SK-N-SH (cell line): ENCODE results near the gene ACSL6. TPM values are rescaled to one million over a fixed set of nuclear protein-coding genes. Genes with fewer than 3 reads are reported as not detected.

Experiments
- CTCF ChIA-PET: fragments of 300-600, 350-600 bp; formaldehyde crosslinking; extraction: SDS; loops from one replicate; lab custom pipeline; 2021; lab: Yijun Ruan, JAX
- POLR2A ChIA-PET: fragments of 350-600 bp; sonication (Branson Sonifier 250); formaldehyde crosslinking; extraction: SDS; loops from one replicate; lab custom pipeline; 2020; ENCODE audit warnings: antibody characterized with exemption, inconsistent platforms; lab: Yijun Ruan, JAX
- DNase-seq: peaks from one replicate; pipeline ENCODE4 v3.0.0; 2012
- H2AFZ ChIP-seq: fragments of 200-600 bp; sonication (generic); 2 replicates; pipeline ENCODE4 v1.8.1; 2016; ENCODE audit warnings: antibody characterized with exemption, mild to moderate bottlenecking, low read depth
- H3F3A ChIP-seq: fragments of 200-600 bp; sonication (generic); replicated peaks from 2 replicates; pipeline ENCODE3; 2016; ENCODE audit warnings: antibody characterized with exemption, mild to moderate bottlenecking; ENCODE audit not compliant: insufficient read depth
- H3K27ac ChIP-seq, 2 experiments: fragments of 200-500 bp in 1 of 2; fragments of 200-600 bp in 1 of 2; sonication (Bioruptor generic) in 1 of 2; sonication (generic), shearing (Covaris generic) in 1 of 2; 2 replicates each; pipeline versions ENCODE4 v1.5.1 to v1.6.1; 2014 to 2016; ENCODE audit warnings: low read depth in 2 of 2, inconsistent platforms in 1 of 2, low read length in 1 of 2, mild to moderate bottlenecking in 1 of 2, mixed read lengths in 1 of 2
- H3K27me3 ChIP-seq: fragments of 200-600 bp; sonication (generic), shearing (Covaris generic); 2 replicates; pipeline ENCODE4 v1.6.1; 2016; ENCODE audit warnings: mixed run types; ENCODE audit not compliant: insufficient read depth
- H3K36me3 ChIP-seq, 2 experiments: fragments of 200-500 bp in 1 of 2; fragments of 200-600 bp in 1 of 2; sonication (Bioruptor generic) in 1 of 2; sonication (generic) in 1 of 2; replicated peaks in 1 of 2; 2 replicates each; pipeline versions ENCODE3 to v1.5.1; 2014 to 2016; ENCODE audit warnings: low read length in 1 of 2, mild to moderate bottlenecking in 1 of 2; ENCODE audit not compliant: insufficient read depth in 2 of 2, control insufficient read depth in 1 of 2
- H3K4me1 ChIP-seq, 2 experiments: fragments of 200-500 bp in 1 of 2; fragments of 200-600 bp in 1 of 2; sonication (Bioruptor generic) in 1 of 2; sonication (generic), shearing (Covaris generic) in 1 of 2; 2 replicates each; pipeline versions ENCODE4 v1.5.1 to v1.6.1; 2014 to 2016; ENCODE audit warnings: low read depth in 1 of 2, low read length in 1 of 2, mixed run types in 1 of 2; ENCODE audit not compliant: insufficient read depth in 2 of 2, control insufficient read depth in 1 of 2
- H3K4me2 ChIP-seq: fragments of 200-600 bp; sonication (generic), shearing (Covaris generic); 2 replicates; pipeline ENCODE4 v1.6.1; 2017; ENCODE audit warnings: mixed run types
- H3K4me3 ChIP-seq, 2 experiments: fragments of 200-500 bp in 1 of 2; fragments of 200-600 bp in 1 of 2; sonication (Bioruptor generic) in 1 of 2; sonication (generic), shearing (Covaris generic) in 1 of 2; 2 replicates each; pipeline versions ENCODE4 v1.5.1 to v1.8.1; 2014 to 2016; ENCODE audit warnings: low read depth in 2 of 2, inconsistent platforms in 1 of 2, low read length in 1 of 2, mild to moderate bottlenecking in 1 of 2, mixed read lengths in 1 of 2, moderate library complexity in 1 of 2
- H3K79me2 ChIP-seq: fragments of 200-600 bp; sonication (generic); 2 replicates; pipeline ENCODE4 v1.8.1; 2017; ENCODE audit warnings: mild to moderate bottlenecking; ENCODE audit not compliant: insufficient read depth
- H3K9ac ChIP-seq: fragments of 200-600 bp; sonication (generic); 2 replicates; pipeline ENCODE4 v1.6.1; 2017; ENCODE audit warnings: mixed run types
- H3K9me2 ChIP-seq: fragments of 200-600 bp; sonication (generic); 2 replicates; pipeline ENCODE4 v1.6.1; 2017; ENCODE audit warnings: mixed run types
- H3K9me3 ChIP-seq: fragments of 200-600 bp; sonication (generic); 2 replicates; pipeline ENCODE4 v1.6.1; 2017; ENCODE audit warnings: mixed run types, mild to moderate bottlenecking, moderate library complexity
- H4K20me1 ChIP-seq: fragments of 200-600 bp; sonication (generic); 2 replicates; pipeline ENCODE4 v1.6.1; 2017; ENCODE audit warnings: mild to moderate bottlenecking, mixed run types; ENCODE audit not compliant: insufficient read depth
- FOSL2 ChIP-seq: IDR thresholded peaks from 2 replicates; pipeline ENCODE4 v1.4.0; 2012; ENCODE audit warnings: low read depth, mild to moderate bottlenecking, moderate library complexity, borderline replicate concordance
- GATA2 ChIP-seq: sonication (generic); formaldehyde crosslinking; IDR thresholded peaks from 2 replicates; pipeline ENCODE4 v1.5.0; 2020; ENCODE audit warnings: mild to moderate bottlenecking, missing genetic modification reagents
- JUND ChIP-seq: IDR thresholded peaks from 2 replicates; pipeline ENCODE4 v1.4.0; 2012
- POLR2AphosphoS5 ChIP-seq: IDR thresholded peaks from 2 replicates; pipeline ENCODE4 v1.6.1; 2012; ENCODE audit warnings: low read depth, low read length
- SMC3 ChIP-seq: IDR thresholded peaks from 2 replicates; pipeline ENCODE4 v1.6.1; 2012; ENCODE audit warnings: low read depth, low read length, improper control_type of control experiment
- WGBS: methylation state at CpG from one replicate; pipeline ENCODE4 v1.1.6; 2017; ENCODE audit warnings: low lambda C conversion rate; 5-methylcytosine and 5-hydroxymethylcytosine counted together
- polyA plus RNA-seq, 3 experiments: library from polyadenylated mRNA; depleted of rRNA; stranded (reverse); fragments of >200 nt; gene quantifications; 2 replicates each; pipeline ENCODE4 v1.2.3, GENCODE V29; 2012
- TF ChIP-seq, protein P1 (sequence below): fragments of 150-350 bp; IDR thresholded peaks from 2 replicates; pipeline ENCODE4 v1.6.1; 2016; ENCODE audit warnings: mild to moderate bottlenecking, low read depth, low read length
- TF ChIP-seq, protein P2 (sequence below): fragments of 200-600 bp; sonication (generic); IDR thresholded peaks from 2 replicates; pipeline ENCODE4 v1.6.1; 2017; ENCODE audit warnings: antibody characterized with exemption, mild to moderate bottlenecking, moderate library complexity
- TF ChIP-seq, protein P3 (sequence below): IDR thresholded peaks from 2 replicates; pipeline ENCODE4 v1.4.0; 2012; ENCODE audit warnings: low read depth, borderline replicate concordance
- TF ChIP-seq, protein P4 (sequence below): IDR thresholded peaks from 2 replicates; pipeline ENCODE4 v1.6.1; 2012; ENCODE audit warnings: mild to moderate bottlenecking, low read depth, low read length, moderate library complexity
- TF ChIP-seq, protein P5 (sequence below): IDR thresholded peaks from 2 replicates; pipeline ENCODE4 v1.4.0; 2012; ENCODE audit warnings: low read depth, borderline replicate concordance

Gene ACSL6
- polyA plus RNA-seq, 1 of the 3 experiments (the other 2 are of a cell fraction): 0.46 TPM

DNA sequence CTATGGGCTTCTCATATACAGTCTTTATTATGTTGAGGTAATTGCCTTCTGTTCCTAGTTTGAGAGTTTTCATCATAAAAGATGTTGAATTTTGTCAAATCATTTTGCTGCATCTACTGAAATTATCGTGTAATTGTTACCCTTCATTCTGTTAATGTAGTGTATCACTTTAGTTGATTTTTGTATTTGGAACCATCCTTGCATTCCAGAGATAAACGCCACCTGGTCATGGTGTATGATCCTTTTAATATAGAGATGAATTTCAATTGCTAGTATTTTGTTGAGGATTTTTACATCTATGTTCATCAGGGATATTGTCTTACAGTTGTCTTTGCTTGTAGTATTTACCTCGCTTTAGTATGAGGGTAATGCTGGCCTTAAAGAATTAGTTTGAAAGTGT is 85.3 kb downstream of the ACSL6 start:
- no peak for DNase-seq
- no peaks in the 10 kb centered on the region for H4K20me1 ChIP-seq
- TF ChIP-seq JUND (no peak), SMC3 (no peak), FOSL2 (no peak)
- TF ChIP-seq, protein P1, sequence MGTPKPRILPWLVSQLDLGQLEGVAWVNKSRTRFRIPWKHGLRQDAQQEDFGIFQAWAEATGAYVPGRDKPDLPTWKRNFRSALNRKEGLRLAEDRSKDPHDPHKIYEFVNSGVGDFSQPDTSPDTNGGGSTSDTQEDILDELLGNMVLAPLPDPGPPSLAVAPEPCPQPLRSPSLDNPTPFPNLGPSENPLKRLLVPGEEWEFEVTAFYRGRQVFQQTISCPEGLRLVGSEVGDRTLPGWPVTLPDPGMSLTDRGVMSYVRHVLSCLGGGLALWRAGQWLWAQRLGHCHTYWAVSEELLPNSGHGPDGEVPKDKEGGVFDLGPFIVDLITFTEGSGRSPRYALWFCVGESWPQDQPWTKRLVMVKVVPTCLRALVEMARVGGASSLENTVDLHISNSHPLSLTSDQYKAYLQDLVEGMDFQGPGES: no peak
- TF ChIP-seq, protein P2, sequence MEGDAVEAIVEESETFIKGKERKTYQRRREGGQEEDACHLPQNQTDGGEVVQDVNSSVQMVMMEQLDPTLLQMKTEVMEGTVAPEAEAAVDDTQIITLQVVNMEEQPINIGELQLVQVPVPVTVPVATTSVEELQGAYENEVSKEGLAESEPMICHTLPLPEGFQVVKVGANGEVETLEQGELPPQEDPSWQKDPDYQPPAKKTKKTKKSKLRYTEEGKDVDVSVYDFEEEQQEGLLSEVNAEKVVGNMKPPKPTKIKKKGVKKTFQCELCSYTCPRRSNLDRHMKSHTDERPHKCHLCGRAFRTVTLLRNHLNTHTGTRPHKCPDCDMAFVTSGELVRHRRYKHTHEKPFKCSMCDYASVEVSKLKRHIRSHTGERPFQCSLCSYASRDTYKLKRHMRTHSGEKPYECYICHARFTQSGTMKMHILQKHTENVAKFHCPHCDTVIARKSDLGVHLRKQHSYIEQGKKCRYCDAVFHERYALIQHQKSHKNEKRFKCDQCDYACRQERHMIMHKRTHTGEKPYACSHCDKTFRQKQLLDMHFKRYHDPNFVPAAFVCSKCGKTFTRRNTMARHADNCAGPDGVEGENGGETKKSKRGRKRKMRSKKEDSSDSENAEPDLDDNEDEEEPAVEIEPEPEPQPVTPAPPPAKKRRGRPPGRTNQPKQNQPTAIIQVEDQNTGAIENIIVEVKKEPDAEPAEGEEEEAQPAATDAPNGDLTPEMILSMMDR: no peak
- TF ChIP-seq, all 33 proteins: peak for 0
- no peak overlapping the region for H3K4me3 ChIP-seq
- no peaks in the 10 kb centered on the region for H3K4me1 ChIP-seq
- CTCF ChIA-PET: interaction anchor here (0.7 to 1.3 kb wide), 2 partner anchors 13 to 180 kb away, joined by 3 read pairs; no protein-coding TSS in a partner anchor
- H3K27me3 ChIP-seq: no peaks in the 10 kb centered on the region
- no peak overlapping the region for H2AFZ ChIP-seq
- POLR2A ChIA-PET: no interaction called here
- no peaks in the 10 kb centered on the region for H3K79me2 ChIP-seq
- H3K36me3 ChIP-seq: no peaks in the 10 kb centered on the region
- H3K9me3 ChIP-seq: no peaks in the 10 kb centered on the region; the same call in 1 of the 2 replicates
- no peak overlapping the region for H3K27ac ChIP-seq
- WGBS: 5% methylated on average over 3 of the region's 3 CpGs
- no peak overlapping the region for H3K4me2 ChIP-seq
- H3K9ac ChIP-seq: no peak overlapping the region
- H3K9me2 ChIP-seq: no peaks in the 10 kb centered on the region
- no peaks in the 10 kb centered on the region for H3F3A ChIP-seq

DNA sequence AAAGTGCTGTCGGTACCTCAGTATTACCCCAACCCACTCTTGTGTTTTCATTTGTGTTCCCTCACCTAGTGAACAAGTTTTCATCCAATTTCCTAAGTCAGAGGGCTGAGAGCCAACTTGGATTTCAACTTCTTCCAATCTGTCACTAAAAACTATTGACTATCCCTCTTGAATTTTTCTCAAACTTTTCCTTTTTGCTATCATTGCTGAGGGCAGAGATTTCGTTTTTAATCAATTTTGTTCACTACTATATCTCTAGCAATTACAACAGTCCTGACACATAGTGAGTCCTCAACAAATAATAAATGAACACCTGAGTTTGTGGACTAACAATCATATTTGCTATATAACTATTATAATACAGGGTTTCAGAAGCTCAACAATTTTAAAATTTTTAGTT is 95.0 kb downstream of the ACSL6 start:
- no peak for TF ChIP-seq GATA2 (CRISPR knock-in tag)
- H3K27me3 ChIP-seq: no peaks in the 10 kb centered on the region
- H3K36me3 ChIP-seq: no peaks in the 10 kb centered on the region
- H3K9me2 ChIP-seq: no peaks in the 10 kb centered on the region
- H2AFZ ChIP-seq: no peak overlapping the region
- no peaks in the 10 kb centered on the region for H3K4me1 ChIP-seq
- CTCF ChIA-PET: no interaction called here
- H3K27ac ChIP-seq: no peak overlapping the region
- POLR2A ChIA-PET: no interaction called here
- DNase-seq: no peak
- 3% methylated on average over 2 of the region's 2 CpGs for WGBS
- no peak overlapping the region for H3K4me3 ChIP-seq
- no peak overlapping the region for H3K9ac ChIP-seq
- H3K79me2 ChIP-seq: no peaks in the 10 kb centered on the region
- H3K4me2 ChIP-seq: no peak overlapping the region
- H4K20me1 ChIP-seq: no peaks in the 10 kb centered on the region
- no peaks in the 10 kb centered on the region for H3F3A ChIP-seq
- no peaks in the 10 kb centered on the region for H3K9me3 ChIP-seq

DNA sequence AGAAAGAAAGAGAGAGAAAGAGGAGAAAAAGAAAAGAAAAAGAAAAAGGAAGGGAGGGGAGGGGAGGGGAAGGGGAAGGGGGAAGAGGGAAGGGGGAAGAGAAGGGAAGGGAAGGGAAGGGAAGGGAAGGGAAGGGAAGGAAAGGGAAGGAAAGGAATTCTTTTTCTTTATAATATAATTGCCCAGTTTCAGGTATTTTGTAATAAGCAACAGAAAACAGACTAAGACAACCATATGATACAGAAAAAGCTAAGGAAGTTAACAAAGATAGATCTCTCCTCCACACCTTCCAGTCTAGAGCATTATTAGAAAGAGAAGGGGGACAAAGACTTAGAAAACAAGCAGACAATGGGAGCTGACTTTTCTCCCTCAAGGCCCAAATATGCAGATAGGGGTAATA is 97.0 kb downstream of the ACSL6 start:
- no peaks in the 10 kb centered on the region for H3K9me3 ChIP-seq
- H3K27me3 ChIP-seq: no peaks in the 10 kb centered on the region
- H3K79me2 ChIP-seq: no peaks in the 10 kb centered on the region
- no peaks in the 10 kb centered on the region for H4K20me1 ChIP-seq
- CTCF ChIA-PET: interaction anchor here (1.6 kb wide), 1 partner anchor 18 kb away, joined by 4 read pairs; no protein-coding TSS in a partner anchor
- POLR2A ChIA-PET: no interaction called here
- no peak overlapping the region for H2AFZ ChIP-seq
- H3K4me3 ChIP-seq: no peak overlapping the region
- no peaks in the 10 kb centered on the region for H3K36me3 ChIP-seq
- DNase-seq: no peak
- H3K4me1 ChIP-seq: no peaks in the 10 kb centered on the region
- H3K9ac ChIP-seq: no peak overlapping the region
- no peak overlapping the region for H3K27ac ChIP-seq
- no peaks in the 10 kb centered on the region for H3K9me2 ChIP-seq
- H3F3A ChIP-seq: no peaks in the 10 kb centered on the region
- no peak overlapping the region for H3K4me2 ChIP-seq
- TF ChIP-seq, protein P3, sequence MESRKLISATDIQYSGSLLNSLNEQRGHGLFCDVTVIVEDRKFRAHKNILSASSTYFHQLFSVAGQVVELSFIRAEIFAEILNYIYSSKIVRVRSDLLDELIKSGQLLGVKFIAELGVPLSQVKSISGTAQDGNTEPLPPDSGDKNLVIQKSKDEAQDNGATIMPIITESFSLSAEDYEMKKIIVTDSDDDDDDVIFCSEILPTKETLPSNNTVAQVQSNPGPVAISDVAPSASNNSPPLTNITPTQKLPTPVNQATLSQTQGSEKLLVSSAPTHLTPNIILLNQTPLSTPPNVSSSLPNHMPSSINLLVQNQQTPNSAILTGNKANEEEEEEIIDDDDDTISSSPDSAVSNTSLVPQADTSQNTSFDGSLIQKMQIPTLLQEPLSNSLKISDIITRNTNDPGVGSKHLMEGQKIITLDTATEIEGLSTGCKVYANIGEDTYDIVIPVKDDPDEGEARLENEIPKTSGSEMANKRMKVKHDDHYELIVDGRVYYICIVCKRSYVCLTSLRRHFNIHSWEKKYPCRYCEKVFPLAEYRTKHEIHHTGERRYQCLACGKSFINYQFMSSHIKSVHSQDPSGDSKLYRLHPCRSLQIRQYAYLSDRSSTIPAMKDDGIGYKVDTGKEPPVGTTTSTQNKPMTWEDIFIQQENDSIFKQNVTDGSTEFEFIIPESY: no peak
- TF ChIP-seq, protein P1: no peak
- TF ChIP-seq, protein P4, sequence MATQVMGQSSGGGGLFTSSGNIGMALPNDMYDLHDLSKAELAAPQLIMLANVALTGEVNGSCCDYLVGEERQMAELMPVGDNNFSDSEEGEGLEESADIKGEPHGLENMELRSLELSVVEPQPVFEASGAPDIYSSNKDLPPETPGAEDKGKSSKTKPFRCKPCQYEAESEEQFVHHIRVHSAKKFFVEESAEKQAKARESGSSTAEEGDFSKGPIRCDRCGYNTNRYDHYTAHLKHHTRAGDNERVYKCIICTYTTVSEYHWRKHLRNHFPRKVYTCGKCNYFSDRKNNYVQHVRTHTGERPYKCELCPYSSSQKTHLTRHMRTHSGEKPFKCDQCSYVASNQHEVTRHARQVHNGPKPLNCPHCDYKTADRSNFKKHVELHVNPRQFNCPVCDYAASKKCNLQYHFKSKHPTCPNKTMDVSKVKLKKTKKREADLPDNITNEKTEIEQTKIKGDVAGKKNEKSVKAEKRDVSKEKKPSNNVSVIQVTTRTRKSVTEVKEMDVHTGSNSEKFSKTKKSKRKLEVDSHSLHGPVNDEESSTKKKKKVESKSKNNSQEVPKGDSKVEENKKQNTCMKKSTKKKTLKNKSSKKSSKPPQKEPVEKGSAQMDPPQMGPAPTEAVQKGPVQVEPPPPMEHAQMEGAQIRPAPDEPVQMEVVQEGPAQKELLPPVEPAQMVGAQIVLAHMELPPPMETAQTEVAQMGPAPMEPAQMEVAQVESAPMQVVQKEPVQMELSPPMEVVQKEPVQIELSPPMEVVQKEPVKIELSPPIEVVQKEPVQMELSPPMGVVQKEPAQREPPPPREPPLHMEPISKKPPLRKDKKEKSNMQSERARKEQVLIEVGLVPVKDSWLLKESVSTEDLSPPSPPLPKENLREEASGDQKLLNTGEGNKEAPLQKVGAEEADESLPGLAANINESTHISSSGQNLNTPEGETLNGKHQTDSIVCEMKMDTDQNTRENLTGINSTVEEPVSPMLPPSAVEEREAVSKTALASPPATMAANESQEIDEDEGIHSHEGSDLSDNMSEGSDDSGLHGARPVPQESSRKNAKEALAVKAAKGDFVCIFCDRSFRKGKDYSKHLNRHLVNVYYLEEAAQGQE: no peak
- TF ChIP-seq, protein P5, sequence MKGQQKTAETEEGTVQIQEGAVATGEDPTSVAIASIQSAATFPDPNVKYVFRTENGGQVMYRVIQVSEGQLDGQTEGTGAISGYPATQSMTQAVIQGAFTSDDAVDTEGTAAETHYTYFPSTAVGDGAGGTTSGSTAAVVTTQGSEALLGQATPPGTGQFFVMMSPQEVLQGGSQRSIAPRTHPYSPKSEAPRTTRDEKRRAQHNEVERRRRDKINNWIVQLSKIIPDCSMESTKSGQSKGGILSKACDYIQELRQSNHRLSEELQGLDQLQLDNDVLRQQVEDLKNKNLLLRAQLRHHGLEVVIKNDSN: no peak
- no peak for TF ChIP-seq POLR2AphosphoS5
